HEK293 (cell line): Measurements from ENCODE around the gene GPR3.

ENCODE experiments used
- CTCF ChIA-PET: fragments of 350-600 bp; formaldehyde crosslinking; extraction: SDS; loops from one replicate; lab custom pipeline; 2021; ENCODE audit warnings: antibody characterized with exemption; lab: Yijun Ruan, JAX
- POLR2A ChIA-PET: fragments of 300-600 bp; formaldehyde crosslinking; extraction: SDS; loops from one replicate; lab custom pipeline; 2020; ENCODE audit warnings: antibody characterized with exemption, inconsistent platforms; lab: Yijun Ruan, JAX
- H3K27ac ChIP-seq: fragments of 200-500 bp; sonication (Bioruptor generic); 2 replicates; pipeline ENCODE4 v1.5.1; 2014; ENCODE audit warnings: low read depth, low read length, control low read depth, inconsistent platforms; ENCODE audit errors: extremely low read depth
- H3K36me3 ChIP-seq, 2 experiments: fragments of 200-500 bp in 1 of 2; sonication (Bioruptor generic) in 1 of 2; 1 replicate in 1 of 2; 2 replicates in 1 of 2; pipeline ENCODE4 v1.5.1; 2014 to 2017; ENCODE audit warnings: inconsistent platforms in 2 of 2, low read length in 2 of 2; ENCODE audit not compliant: control insufficient read depth in 2 of 2, insufficient read depth in 1 of 2
- H3K4me1 ChIP-seq: fragments of 200-500 bp; sonication (Bioruptor generic); 2 replicates; pipeline ENCODE4 v1.5.1; 2014; ENCODE audit warnings: mild to moderate bottlenecking, low read length, inconsistent platforms; ENCODE audit not compliant: control insufficient read depth, insufficient read depth
- H3K4me3 ChIP-seq: 2 replicates; pipeline ENCODE4 v1.5.1; 2011; ENCODE audit warnings: low read depth, mild to moderate bottlenecking, control low read depth, low read length, moderate library complexity
- H3K9me3 ChIP-seq: fragments of 200-500 bp; sonication (Bioruptor generic); 2 replicates; pipeline ENCODE4 v1.5.1; 2014; ENCODE audit warnings: low read depth, low read length, inconsistent platforms; ENCODE audit not compliant: control insufficient read depth, insufficient read depth
- ELK4 ChIP-seq: IDR thresholded peaks from 2 replicates; pipeline ENCODE4 v1.6.1; 2011; ENCODE audit warnings: mild to moderate bottlenecking, low read depth, low read length, borderline replicate concordance
- GFI1B ChIP-seq: fragments of 450-650 bp; formaldehyde crosslinking; IDR thresholded peaks from 2 replicates; pipeline ENCODE4 v1.5.1; 2016; ENCODE audit warnings: missing biosample characterization, missing genetic modification characterization
- GLI2 ChIP-seq: fragments of 450-650 bp; formaldehyde crosslinking; IDR thresholded peaks from 2 replicates; pipeline ENCODE4; 2017; ENCODE audit warnings: missing biosample characterization, missing genetic modification characterization, low read depth, borderline replicate concordance
- GLI4 ChIP-seq: fragments of 450-650 bp; formaldehyde crosslinking; IDR thresholded peaks from 2 replicates; pipeline ENCODE4 v1.5.1; 2016; ENCODE audit warnings: missing biosample characterization, missing genetic modification characterization
- KLF1 ChIP-seq: fragments of 450-650 bp; formaldehyde crosslinking; IDR thresholded peaks from 2 replicates; pipeline ENCODE4 v1.5.1; 2016; ENCODE audit warnings: missing biosample characterization, missing genetic modification characterization
- KLF16 ChIP-seq: fragments of 450-650 bp; formaldehyde crosslinking; IDR thresholded peaks from 2 replicates; pipeline ENCODE4 v1.5.1; 2017; ENCODE audit warnings: missing biosample characterization, missing genetic modification characterization
- KLF17 ChIP-seq: fragments of 450-650 bp; formaldehyde crosslinking; IDR thresholded peaks from 2 replicates; pipeline ENCODE4 v1.5.1; 2016; ENCODE audit warnings: missing biosample characterization, missing genetic modification characterization
- KLF9 ChIP-seq: fragments of 450-650 bp; formaldehyde crosslinking; IDR thresholded peaks from 2 replicates; pipeline ENCODE4 v1.5.1; 2016; ENCODE audit warnings: missing biosample characterization, missing genetic modification characterization, low read depth
- SCRT1 ChIP-seq: fragments of 450-650 bp; formaldehyde crosslinking; IDR thresholded peaks from 2 replicates; pipeline ENCODE4 v1.5.1; 2016; ENCODE audit warnings: missing biosample characterization, missing genetic modification characterization, borderline replicate concordance
- ZBTB48 ChIP-seq: fragments of 450-650 bp; formaldehyde crosslinking; IDR thresholded peaks from 2 replicates; pipeline ENCODE4 v1.5.1; 2016; ENCODE audit warnings: missing biosample characterization, missing genetic modification characterization
- ZFHX2 ChIP-seq: fragments of 450-650 bp; formaldehyde crosslinking; conservative IDR thresholded peaks from 2 replicates; pipeline ENCODE4 v1.5.1; 2016; ENCODE audit warnings: missing biosample characterization, missing genetic modification characterization
- ZIC2 ChIP-seq: fragments of 450-650 bp; formaldehyde crosslinking; IDR thresholded peaks from 2 replicates; pipeline ENCODE4 v1.5.1; 2016; ENCODE audit warnings: missing biosample characterization, missing genetic modification characterization
- ZNF121 ChIP-seq: fragments of 450-650 bp; formaldehyde crosslinking; IDR thresholded peaks from 2 replicates; pipeline ENCODE4 v1.5.1; 2016; ENCODE audit warnings: missing biosample characterization, missing genetic modification characterization
- ZNF2 ChIP-seq: fragments of 450-650 bp; formaldehyde crosslinking; IDR thresholded peaks from 2 replicates; pipeline ENCODE4 v1.5.1; 2016; ENCODE audit warnings: missing biosample characterization, missing genetic modification characterization
- ZNF248 ChIP-seq: fragments of 450-650 bp; formaldehyde crosslinking; IDR thresholded peaks from 2 replicates; pipeline ENCODE4 v1.5.1; 2017; ENCODE audit warnings: missing biosample characterization, missing genetic modification characterization
- ZNF501 ChIP-seq: fragments of 450-650 bp; formaldehyde crosslinking; IDR thresholded peaks from 2 replicates; pipeline ENCODE4 v1.5.1; 2016; ENCODE audit warnings: missing biosample characterization, missing genetic modification characterization
- ZNF600 ChIP-seq: fragments of 450-650 bp; formaldehyde crosslinking; IDR thresholded peaks from 2 replicates; pipeline ENCODE4 v1.5.1; 2016; ENCODE audit warnings: missing biosample characterization, missing genetic modification characterization
- ZNF670 ChIP-seq: fragments of 450-650 bp; formaldehyde crosslinking; IDR thresholded peaks from 2 replicates; pipeline ENCODE4 v1.5.1; 2016; ENCODE audit warnings: missing biosample characterization, missing genetic modification characterization, low read depth
- ZNF76 ChIP-seq: fragments of 450-650 bp; formaldehyde crosslinking; IDR thresholded peaks from 2 replicates; pipeline ENCODE4; 2016; ENCODE audit warnings: low read depth, missing biosample characterization, missing genetic modification characterization, borderline replicate concordance
- TF ChIP-seq, protein P1 (sequence below): fragments of 450-650 bp; formaldehyde crosslinking; IDR thresholded peaks from 2 replicates; pipeline ENCODE4 v1.5.1; 2016; ENCODE audit warnings: missing biosample characterization, missing genetic modification characterization
- TF ChIP-seq, protein P2 (sequence below): fragments of 450-650 bp; formaldehyde crosslinking; IDR thresholded peaks from 2 replicates; pipeline ENCODE4 v1.5.1; 2016; ENCODE audit warnings: missing biosample characterization, missing genetic modification characterization

Gene GPR3

GRCh38 chr1:27346357-27346756, 46.1 kb upstream of the GPR3 start:
- no peak overlapping the region for H3K27ac ChIP-seq
- ChIA-PET POLR2A (interaction anchor here (0.5 to 0.6 kb wide), 2 partner anchors 8 to 38 kb away, joined by 5 to 7 read pairs; no protein-coding TSS in a partner anchor), CTCF (interaction anchor here (0.8 to 4.7 kb wide), 5 partner anchors 11 to 46 kb away, joined by 5 to 34 read pairs (median 6); partner anchors contain the start of gene MAP3K6)
- H3K4me1 ChIP-seq: peaks cover 6% of the 10 kb centered on the region
- H3K9me3 ChIP-seq: no peaks in the 10 kb centered on the region
- TF ChIP-seq ZIC2 (no peak), GLI2 (tag by site-specific recombination) (no peak), ZNF121 (tag by site-specific recombination) (peak; percentile 95), ZNF2 (no peak), ZNF670 (tag by site-specific recombination) (no peak), ZNF501 (tag by site-specific recombination) (no peak), GLI4 (tag by site-specific recombination) (no peak)
- TF ChIP-seq, protein P1, sequence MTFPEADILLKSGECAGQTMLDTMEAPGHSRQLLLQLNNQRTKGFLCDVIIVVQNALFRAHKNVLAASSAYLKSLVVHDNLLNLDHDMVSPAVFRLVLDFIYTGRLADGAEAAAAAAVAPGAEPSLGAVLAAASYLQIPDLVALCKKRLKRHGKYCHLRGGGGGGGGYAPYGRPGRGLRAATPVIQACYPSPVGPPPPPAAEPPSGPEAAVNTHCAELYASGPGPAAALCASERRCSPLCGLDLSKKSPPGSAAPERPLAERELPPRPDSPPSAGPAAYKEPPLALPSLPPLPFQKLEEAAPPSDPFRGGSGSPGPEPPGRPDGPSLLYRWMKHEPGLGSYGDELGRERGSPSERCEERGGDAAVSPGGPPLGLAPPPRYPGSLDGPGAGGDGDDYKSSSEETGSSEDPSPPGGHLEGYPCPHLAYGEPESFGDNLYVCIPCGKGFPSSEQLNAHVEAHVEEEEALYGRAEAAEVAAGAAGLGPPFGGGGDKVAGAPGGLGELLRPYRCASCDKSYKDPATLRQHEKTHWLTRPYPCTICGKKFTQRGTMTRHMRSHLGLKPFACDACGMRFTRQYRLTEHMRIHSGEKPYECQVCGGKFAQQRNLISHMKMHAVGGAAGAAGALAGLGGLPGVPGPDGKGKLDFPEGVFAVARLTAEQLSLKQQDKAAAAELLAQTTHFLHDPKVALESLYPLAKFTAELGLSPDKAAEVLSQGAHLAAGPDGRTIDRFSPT: no peak
- peaks cover 0 to 11% of the 10 kb centered on the region in 2 experiments; a peak in 1 of 3 replicates for H3K36me3 ChIP-seq
- no peak overlapping the region for H3K4me3 ChIP-seq

GRCh38 chr1:27346991-27347624, 45.3 kb upstream of the GPR3 start:
- Histone ChIP-seq H3K9me3 (no peaks in the 10 kb centered on the region), H3K4me1 (peaks cover 4% of the 10 kb centered on the region), H3K36me3 (peaks cover 0 to 11% of the 10 kb centered on the region in 2 experiments; a peak in 1 of 3 replicates), H3K4me3 (no peak overlapping the region)
- POLR2A ChIA-PET: interaction anchor here (0.9 kb wide), 1 partner anchor 19 kb away, joined by 3 read pairs; no protein-coding TSS in a partner anchor
- CTCF ChIA-PET: interaction anchor here (0.8 to 4.7 kb wide), 4 partner anchors 10 to 46 kb away, joined by 3 to 34 read pairs (median 5); partner anchors contain the start of gene MAP3K6
- TF ChIP-seq KLF16 (tag by site-specific recombination) (no peak), KLF17 (tag by site-specific recombination) (0 out of 2 replicates have a peak, but pooled peaks have one; percentile 39), ZBTB48 (peak; percentile 52), SCRT1 (tag by site-specific recombination) (no peak), ZNF76 (tag by site-specific recombination) (no peak), KLF9 (tag by site-specific recombination) (peak; percentile 38; the same call in 1 of the 2 replicates), KLF1 (peak; percentile 70), ZFHX2 (tag by site-specific recombination) (peak; percentile 32; the same call in 1 of the 2 replicates), ZNF600 (peak; percentile 35; the same call in 1 of the 2 replicates), ZNF248 (tag by site-specific recombination) (no peak), GFI1B (tag by site-specific recombination) (no peak), ELK4 (no peak)
- TF ChIP-seq, protein P1: no peak
- TF ChIP-seq, protein P2, sequence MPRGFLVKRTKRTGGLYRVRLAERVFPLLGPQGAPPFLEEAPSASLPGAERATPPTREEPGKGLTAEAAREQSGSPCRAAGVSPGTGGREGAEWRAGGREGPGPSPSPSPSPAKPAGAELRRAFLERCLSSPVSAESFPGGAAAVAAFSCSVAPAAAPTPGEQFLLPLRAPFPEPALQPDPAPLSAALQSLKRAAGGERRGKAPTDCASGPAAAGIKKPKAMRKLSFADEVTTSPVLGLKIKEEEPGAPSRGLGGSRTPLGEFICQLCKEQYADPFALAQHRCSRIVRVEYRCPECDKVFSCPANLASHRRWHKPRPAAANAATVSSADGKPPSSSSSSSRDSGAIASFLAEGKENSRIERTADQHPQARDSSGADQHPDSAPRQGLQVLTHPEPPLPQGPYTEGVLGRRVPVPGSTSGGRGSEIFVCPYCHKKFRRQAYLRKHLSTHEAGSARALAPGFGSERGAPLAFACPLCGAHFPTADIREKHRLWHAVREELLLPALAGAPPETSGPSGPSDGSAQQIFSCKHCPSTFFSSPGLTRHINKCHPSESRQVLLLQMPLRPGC: no peak
- TF ChIP-seq, all 188 proteins: peak for 6
- no peak overlapping the region for H3K27ac ChIP-seq
